ENCODE measurements around the gene PGS1.

The PGS1 gene

GRCh38 chr17:78418326-78419026, 40.0 kb downstream of the PGS1 start:
- TF ChIP-seq NFIC (IDR thresholded peaks at IDR 0.05) (peak; percentile 76; the same call in 1 of the 2 replicates), RAD21 (IDR thresholded peaks at IDR 0.05; ENCODE audit: low read depth) (no peak)

DNA sequence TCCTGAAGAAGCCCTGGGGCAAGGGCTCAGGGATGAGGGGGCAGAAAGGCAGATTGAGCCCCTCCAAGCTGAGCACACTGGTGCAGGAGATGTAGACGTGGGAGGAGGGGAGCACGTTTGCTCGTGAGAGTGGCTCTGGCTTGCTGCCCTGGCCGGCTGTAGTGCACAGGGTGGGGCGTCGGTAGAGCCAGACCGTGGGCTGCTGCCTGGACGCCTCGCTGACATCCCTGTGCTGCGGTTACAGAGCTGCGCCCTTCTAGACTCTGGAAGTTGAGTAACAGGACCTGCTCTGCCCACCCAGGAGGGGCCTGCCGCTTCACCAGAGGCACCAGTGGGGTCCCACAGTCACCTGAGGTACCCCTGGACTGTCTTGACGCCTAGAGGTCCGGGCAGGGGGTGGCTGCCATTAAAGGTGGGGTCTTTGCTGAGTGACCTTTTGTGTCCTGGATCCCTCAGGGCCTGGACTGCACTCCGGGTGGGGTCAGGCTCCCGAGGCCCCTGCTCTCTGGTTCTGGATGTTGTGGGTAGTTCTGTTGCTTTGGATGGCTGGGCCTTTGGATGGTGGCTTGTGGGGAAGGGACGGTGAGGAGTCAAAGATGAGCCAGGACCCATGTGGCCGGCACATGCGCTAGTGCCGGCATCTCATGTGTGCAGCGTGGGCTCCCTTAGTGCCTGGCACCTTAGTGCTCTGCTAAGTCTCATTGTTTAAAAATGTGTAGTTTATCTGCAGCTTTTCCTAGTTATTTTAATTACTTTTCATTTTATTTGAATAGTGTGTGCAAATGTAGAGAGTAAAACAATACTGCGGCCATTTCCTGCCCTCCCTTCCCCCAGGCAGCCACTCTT, 41.7 kb downstream of the PGS1 start:
- no peak for TF ChIP-seq EP300 (IDR thresholded peaks at IDR 0.05; ENCODE audit: borderline replicate concordance)
- no peak for TF ChIP-seq TCF12 (IDR thresholded peaks at IDR 0.05; ENCODE audit: low read depth)
- TF ChIP-seq EGR1 (IDR thresholded peaks at IDR 0.05) = no peak
- TF ChIP-seq TEAD4 (IDR thresholded peaks at IDR 0.05) = no peak
- no peak for TF ChIP-seq ZBTB7A (IDR thresholded peaks at IDR 0.05; ENCODE audit: low read depth)
- TF ChIP-seq RAD21 (IDR thresholded peaks at IDR 0.05; ENCODE audit: low read depth) = no peak
- no peak for TF ChIP-seq CREB1 (IDR thresholded peaks at IDR 0.05; ENCODE audit: low read depth)

- TF ChIP-seq, protein P1, sequence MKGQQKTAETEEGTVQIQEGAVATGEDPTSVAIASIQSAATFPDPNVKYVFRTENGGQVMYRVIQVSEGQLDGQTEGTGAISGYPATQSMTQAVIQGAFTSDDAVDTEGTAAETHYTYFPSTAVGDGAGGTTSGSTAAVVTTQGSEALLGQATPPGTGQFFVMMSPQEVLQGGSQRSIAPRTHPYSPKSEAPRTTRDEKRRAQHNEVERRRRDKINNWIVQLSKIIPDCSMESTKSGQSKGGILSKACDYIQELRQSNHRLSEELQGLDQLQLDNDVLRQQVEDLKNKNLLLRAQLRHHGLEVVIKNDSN (IDR thresholded peaks at IDR 0.05) = no peak
- no peak for TF ChIP-seq TCF12 (IDR thresholded peaks at IDR 0.05; ENCODE audit: low read depth)
- no peak for TF ChIP-seq EP300 (IDR thresholded peaks at IDR 0.05; ENCODE audit: borderline replicate concordance)
- TF ChIP-seq ZBTB7A (IDR thresholded peaks at IDR 0.05; ENCODE audit: low read depth) = no peak
- no peak for TF ChIP-seq TAF1 (IDR thresholded peaks at IDR 0.05; ENCODE audit: low read depth)
- TF ChIP-seq FOXM1 (IDR thresholded peaks at IDR 0.05; ENCODE audit: borderline replicate concordance, low read depth) = no peak
- TF ChIP-seq TEAD4 (IDR thresholded peaks at IDR 0.05) = no peak
- TF ChIP-seq YY1 (IDR thresholded peaks at IDR 0.05; ENCODE audit: low read depth) = no peak
- no peak for TF ChIP-seq REST (IDR thresholded peaks at IDR 0.05; ENCODE audit: low read depth)
- no peak for TF ChIP-seq RAD21 (IDR thresholded peaks at IDR 0.05; ENCODE audit: low read depth)
- TF ChIP-seq CREB1 (IDR thresholded peaks at IDR 0.05; ENCODE audit: low read depth) = no peak
- TF ChIP-seq CEBPB (IDR thresholded peaks at IDR 0.05) = no peak
- no peak for TF ChIP-seq NFIC (IDR thresholded peaks at IDR 0.05)
- TF ChIP-seq, protein P2, sequence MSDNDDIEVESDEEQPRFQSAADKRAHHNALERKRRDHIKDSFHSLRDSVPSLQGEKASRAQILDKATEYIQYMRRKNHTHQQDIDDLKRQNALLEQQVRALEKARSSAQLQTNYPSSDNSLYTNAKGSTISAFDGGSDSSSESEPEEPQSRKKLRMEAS (IDR thresholded peaks at IDR 0.05) = no peak
- TF ChIP-seq EGR1 (IDR thresholded peaks at IDR 0.05) = no peak
Measured at GRCh38 chr17:78421084-78421533, 42.7 kb downstream of the PGS1 start.

DNA sequence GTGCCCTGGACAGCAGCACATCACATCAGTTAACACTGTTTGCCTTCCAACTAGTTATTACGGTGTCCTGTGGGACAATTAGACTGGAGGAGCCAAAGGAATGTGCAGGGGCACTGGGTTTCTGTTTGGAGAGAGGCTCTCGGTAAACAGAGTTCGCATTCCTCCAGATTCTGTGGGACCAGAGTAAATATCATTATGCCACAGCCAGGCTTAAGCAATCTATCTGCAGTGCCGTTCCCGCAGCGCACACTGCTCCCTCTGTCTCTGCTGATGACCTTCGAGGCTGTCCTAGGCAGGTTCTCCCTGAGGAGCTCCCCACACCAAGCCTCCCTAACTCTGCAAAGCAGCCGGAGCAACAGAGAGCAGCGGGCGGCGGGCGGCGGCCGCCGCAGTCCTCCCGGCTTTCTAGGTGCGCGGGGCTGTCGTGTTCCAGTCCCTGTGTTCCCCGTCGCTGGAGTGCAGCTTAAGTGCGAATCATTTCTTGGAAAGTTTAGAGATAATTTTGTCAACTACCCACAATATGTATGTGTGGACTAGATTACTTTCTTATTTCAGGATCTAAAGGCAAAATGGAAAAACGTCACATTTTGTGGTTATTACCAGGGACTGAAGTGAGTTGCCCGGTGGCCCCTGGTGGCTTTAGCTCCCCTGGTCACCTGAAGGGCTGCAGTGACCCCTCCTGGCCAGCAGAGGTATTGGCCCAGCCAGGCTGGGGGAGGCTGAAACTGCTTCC, 43.3 kb downstream of the PGS1 start:
- no peak for TF ChIP-seq TCF12 (IDR thresholded peaks at IDR 0.05; ENCODE audit: low read depth)
- peak; percentile 96 for TF ChIP-seq RAD21 (IDR thresholded peaks at IDR 0.05; ENCODE audit: low read depth)
- TF ChIP-seq EGR1 (IDR thresholded peaks at IDR 0.05) = no peak

GRCh38 chr17:78422267-78422605, 43.8 kb downstream of the PGS1 start:
- TF ChIP-seq TEAD4 (IDR thresholded peaks at IDR 0.05) (no peak), YY1 (IDR thresholded peaks at IDR 0.05; ENCODE audit: low read depth) (no peak), ZBTB7A (IDR thresholded peaks at IDR 0.05; ENCODE audit: low read depth) (no peak), FOXM1 (IDR thresholded peaks at IDR 0.05; ENCODE audit: borderline replicate concordance, low read depth) (no peak), TCF12 (IDR thresholded peaks at IDR 0.05; ENCODE audit: low read depth) (no peak), RAD21 (IDR thresholded peaks at IDR 0.05; ENCODE audit: low read depth) (no peak), CEBPB (IDR thresholded peaks at IDR 0.05) (no peak), TAF1 (IDR thresholded peaks at IDR 0.05; ENCODE audit: low read depth) (no peak), EP300 (IDR thresholded peaks at IDR 0.05; ENCODE audit: borderline replicate concordance) (no peak), CREB1 (IDR thresholded peaks at IDR 0.05; ENCODE audit: low read depth) (no peak), EGR1 (IDR thresholded peaks at IDR 0.05) (no peak), REST (IDR thresholded peaks at IDR 0.05; ENCODE audit: low read depth) (no peak)
- TF ChIP-seq, protein P2 (IDR thresholded peaks at IDR 0.05) = no peak
- TF ChIP-seq, protein P1 (IDR thresholded peaks at IDR 0.05) = no peak
